Right hindlimb (tissue), 1 donor: ENCODE measurements around the gene HAUS1.
"Not testable (repeated sequence)": the region's sequence is repeated elsewhere in the genome, so short reads cannot be mapped to it uniquely, and the experiment has no call there.

Source experiments
- DNase-seq: peaks from one replicate; pipeline ENCODE4 v3.0.0-alpha.2; 2018

Gene HAUS1

DNA sequence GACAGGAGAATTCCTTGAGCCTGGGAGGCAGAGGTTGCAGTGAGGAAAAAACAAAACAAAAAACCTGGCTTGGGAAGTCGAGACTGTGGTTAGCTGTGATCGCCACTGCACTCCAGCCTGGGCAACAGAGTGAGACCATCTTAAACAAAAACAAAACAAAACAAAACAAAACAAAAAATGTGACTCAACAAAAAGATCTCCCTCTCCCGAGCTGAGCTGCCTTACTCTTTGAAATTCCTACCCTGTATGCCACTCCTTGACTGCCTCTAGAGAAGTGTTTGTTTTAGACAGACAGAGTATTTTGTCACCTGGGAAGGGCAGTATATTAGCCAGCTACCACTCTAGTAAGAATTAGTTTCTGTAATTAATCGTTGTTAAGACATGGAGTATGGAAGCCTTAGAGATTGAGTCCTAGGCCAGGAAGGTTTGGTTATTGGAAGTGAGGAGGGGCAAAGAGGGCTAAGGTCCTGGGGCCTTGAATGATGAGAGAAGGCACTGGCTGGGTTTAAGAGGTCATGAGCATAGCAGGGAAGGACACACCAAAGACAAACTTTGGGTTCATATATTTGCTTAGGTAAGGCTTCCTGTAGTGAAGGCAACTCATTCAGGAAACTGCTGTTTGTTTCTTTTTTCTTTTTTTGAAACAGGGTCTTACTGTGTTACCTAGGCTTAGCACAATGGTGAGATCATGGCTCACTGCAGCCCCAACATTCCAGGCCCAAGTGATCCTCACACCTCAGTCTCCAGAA, 56.0 kb downstream of the HAUS1 start:
- DNase-seq, result no peak

DNA sequence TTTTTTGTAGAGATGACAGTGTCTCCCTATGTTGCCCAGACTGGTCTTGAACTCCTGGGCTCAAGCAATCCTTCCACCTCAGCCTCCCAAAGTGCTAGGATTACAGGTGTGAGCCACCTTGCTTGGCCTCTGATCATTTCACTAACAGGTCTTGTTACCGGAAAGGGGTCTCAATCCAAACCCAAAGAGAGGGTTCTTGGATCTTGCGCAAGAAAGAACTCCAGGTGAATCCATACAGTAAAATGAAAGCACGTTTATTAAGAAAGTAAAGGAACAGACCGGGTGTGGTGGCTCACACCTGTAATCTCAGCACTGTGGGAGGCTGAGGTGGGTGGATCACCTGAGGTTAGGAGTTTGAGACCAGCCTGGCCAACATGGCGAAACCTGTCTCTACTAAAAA, 56.7 kb downstream of the HAUS1 start:
- not testable (repeated sequence) for DNase-seq

DNA sequence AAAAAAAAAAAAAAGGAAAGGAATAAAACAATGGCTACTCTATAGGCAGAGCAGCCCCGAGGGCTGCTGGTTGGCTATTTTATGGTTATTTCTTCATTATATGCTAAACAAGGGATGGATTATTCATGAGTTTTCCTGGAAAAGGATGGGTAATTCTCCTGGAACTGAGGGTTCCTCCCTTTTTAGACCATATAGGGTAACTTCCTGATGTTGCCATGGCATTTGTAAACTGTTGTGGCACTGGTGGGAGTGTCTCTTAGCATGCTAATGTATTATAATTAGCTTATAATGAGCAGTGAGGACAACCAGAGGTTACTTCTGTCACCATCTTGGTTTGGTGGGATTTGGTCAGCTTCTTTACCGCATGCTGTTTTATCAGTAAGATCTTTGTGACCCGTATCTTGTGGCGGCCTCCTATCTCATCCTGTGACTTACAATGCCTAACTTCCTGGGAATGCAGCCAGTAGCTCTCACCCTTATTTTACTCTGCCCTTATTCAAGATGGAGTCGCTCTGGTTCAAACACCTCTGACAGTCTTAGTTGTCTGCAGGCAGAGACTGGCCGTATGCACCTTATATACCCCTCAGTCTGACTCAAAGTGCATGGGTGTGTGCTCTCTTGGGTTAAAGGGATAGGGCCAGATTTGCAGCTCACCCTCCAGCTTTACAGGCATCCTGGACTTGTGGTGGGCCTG, 57.7 kb downstream of the HAUS1 start:
- no peak for DNase-seq

DNA sequence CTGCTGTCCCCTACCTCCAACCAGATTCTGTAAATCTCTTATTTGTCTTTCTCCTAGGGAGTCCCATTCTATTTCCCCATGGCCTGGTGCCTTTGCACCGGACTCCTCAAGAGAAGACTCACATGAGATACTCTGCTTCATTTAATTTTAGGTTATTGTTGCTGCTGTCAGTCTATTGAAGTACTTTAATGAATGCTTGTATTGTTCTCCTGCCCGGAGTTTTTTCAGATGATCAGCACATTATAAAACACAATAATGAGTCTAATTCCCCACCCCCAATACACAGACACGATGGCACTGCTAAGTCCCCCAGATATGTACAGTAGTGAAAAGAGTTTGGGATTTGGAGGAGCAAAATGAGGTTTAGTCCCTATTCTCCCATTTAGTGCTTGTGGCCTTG, 58.9 kb downstream of the HAUS1 start:
- no peak for DNase-seq

DNA sequence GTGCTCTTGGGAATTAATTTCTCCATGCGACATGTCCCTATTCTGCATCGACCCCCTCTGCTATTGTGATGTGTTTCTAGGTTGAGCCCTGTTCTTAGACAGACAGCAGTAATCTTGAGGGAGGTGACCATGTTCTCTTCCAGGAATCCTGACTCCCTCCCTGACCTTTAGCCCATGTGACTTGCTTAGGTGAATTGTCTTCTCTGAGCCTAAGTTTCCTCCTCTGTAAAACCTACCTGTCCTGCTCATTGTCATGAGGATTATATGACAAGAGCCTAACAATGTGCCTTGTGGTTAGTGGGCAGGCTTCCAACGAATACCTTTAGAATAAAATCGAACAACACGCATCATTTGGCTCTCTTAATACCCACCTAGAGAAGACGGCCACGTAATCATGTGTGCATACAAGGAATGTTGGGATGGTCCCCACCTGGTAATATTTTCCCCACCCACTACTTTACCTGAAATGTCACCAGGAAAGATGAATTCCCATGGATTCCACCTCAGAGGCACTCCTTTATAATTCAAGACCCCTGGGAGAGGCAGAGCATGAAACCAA, 59.8 kb downstream of the HAUS1 start:
- no peak for DNase-seq

DNA sequence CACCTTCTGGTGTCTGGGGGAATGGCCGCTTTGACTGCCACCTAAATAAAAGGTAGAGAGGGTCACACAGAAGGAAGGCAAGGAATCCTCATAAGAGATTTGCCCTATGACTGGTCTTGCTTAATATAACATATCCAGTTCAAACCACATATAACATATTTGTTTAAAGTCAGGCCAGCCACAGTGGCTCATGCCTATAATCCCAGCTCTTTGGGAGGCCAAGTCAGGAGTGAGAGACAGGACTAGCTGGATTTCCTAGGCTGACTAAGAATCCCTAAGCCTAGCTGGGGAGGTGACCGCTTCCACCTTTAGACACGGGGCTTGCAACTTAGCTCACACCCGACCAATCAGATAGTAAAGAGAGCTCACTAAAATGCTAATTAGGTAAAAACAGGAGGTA, 60.3 kb downstream of the HAUS1 start:
- DNase-seq, result not testable (repeated sequence)

DNA sequence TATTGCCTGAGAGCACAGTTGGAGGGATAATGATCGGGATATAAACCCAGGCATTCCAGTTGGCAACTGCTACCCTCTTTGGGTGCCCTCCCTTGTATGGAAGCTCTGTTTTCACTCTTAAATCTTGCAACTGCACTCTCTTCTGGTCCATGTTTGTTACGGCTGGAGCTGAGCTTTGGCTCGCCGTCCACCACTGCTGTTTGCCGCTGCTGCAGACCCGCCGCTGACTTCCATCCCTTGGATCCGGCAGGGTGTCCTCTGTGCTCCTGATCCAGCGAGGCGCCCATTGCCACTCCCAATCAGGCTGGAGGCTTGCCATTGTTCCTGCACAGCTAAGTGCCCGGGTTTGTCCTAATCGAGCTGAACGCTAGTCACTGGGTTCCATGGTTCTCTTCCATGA, 60.7 kb downstream of the HAUS1 start:
- DNase-seq, result no peak

DNA sequence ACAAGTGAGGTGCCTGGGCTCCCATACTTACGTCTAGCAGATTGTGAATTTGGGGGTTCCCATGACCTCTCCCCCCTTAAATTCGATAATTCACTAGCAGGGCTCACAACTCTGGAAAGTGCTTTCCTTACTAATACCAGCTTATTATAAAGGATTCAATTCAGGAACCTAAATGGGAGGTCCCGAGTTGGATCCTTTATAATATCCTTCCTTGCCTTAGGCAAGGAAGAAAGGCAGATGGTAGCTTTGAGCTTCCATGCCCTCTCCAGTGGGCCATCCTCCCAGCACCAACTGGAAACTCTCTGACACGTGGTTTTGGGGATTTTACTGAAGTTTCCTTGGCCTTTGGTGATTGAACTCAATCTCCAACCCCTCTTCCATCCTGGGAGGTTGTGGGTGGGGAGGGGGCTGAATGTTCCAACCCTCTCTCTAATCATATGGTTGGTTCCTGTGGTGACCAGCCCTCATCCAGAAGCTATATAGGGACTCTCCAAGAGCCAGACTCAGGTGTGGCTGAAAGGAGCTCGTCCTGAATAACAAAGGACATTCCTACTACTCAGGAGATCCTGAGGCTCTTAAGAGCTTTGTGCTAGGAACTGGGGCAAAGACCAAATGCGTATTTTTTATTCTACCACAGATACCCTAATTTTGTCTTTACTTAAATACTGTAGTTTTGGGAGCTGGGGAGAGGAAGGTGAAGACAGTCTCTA, 62.2 kb downstream of the HAUS1 start:
- no peak for DNase-seq

DNA sequence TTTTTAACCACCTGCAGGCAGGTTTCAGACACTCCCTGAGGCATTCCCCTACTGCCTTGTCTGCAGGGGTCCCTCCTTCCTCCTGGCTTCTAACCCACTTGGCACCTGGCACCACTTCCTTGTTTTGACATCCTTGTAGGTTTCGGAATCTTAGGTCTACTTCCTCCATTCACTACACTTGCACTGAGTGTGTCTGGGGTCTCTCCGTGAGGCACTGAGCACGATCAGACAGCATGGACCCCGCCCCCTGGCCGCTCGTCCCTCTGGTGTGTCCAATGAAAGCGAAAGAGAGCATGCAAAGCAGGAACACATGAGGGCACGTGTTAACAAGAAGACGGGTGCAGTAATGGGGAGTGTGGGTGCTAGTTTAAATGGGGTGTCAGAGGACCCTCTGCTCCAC, 63.8 kb downstream of the HAUS1 start:
- no peak for DNase-seq

DNA sequence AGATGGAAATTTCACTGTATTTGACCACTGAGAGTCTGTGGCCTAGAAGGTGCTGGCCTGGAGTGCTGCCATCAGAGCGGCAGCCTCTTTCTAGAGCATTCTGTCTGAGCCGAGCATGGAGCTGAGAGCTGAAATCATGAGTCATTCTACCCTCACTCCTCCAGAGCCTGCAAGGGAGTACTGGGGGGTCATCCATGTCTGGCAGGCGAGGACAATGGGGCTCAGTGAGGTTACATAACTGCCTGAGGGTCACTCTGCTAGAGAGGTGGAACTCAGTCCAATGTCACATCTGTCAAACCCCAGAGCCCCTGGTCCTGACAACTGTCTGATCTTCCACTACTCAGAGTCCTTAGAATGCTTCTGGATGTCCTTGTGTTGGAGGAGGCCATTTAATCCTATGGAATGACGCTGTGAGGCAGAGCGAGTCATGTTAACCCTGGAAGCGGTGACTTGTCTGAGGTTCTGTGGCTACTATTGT, 65.3 kb downstream of the HAUS1 start:
- no peak for DNase-seq

DNA sequence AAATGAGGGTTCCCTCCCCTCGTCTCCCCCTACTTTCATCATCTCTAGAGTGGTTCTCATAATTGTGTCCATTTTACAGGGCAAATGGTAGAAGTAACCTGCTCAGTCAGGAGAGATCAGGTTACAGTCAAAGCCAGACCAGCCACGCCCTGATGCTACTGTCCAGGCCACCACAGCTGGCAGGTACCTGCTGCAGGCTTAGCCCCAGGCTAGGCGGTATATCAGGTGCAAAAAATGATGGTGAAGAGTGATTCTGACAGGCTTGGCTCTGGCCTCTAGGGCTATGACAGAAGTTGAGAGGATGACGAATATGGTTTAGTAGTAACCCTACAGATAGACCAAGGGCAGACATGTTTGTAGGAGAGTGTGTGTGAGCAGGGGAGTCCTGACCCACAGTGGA, 67.1 kb downstream of the HAUS1 start:
- DNase-seq, result no peak

DNA sequence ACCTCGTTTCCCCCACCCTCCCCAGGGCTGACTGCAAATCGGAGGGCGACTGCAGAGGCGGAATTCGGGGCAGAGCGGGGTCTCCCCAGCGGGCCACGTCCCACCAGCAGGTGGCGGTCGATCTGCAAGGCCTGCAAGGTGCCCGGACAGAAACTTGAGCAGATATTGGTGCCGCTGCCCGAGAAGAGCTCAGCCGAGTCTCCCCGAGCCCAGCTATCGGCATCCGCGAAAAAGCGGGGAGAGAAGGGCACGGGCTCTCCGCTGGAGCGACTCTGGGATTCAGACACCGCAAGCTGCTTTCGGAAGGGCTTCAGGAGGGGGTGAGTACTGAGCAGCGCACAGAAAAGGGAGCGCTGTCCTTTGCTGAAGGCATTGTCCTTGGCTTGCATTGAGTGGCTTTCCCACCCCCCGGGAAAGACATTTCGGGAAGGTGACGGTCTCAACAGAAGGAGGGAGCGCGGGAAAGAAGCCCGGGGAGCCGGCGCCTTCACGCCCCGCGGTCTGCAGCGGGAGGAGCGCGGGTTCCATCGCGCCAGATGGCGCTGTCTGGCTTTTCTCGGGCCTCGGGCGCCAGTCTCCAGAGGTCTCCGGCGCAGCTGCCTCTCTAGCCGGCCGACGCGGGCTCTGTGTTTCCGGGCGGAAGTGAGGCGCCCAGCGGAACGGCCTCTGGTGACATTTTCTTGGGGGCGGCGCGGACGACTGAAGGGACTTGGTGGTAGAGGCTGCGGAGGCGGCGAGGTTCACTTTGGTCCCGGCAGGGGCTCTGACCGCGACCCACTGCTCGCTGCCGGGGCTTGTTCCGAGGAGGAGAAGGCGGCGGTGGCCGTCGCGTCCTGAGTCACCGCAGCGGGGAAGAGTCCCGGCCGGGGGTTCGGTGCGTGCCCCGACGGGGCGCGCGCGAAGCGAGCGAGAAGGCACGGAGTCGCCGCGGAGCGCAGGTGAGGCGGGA, 69.5 kb downstream of the HAUS1 start:
- DNase-seq, result peak; percentile 96

DNA sequence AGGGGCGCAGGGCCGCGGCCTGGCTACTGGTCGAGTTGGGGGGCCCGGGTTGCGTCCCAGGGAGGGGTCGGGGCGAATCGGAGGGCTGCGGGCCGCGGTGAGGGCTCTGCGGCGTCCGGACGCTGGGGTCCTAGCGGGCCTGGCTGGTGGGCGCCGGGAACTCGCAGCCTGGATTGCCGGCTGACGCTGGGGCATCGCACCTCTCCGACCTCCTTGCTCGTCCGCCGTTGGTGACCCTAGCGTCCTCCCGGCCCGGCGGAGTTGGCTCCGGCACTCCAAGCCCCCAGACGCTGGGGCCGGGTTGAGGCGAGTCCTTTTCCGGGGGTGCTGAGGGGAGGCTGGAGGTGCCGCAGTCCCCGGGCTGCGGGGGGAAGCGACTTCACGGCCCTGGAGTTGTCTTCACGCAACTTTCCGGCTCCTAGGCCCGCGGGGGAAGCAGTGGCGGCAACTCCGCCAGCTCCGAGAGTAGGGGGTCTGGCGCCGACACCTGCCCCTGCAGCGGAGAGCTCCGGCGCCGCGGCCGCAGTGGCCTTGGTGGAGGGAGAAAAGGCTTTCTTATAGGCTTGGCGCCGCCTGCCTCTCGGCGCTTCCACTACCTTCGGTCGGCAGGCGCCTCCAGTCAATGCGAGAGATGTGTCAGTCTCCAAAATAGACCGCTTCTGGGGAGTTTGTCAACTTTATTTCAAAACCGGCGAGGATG, 70.3 kb downstream of the HAUS1 start:
- DNase-seq, result peak; percentile 48

DNA sequence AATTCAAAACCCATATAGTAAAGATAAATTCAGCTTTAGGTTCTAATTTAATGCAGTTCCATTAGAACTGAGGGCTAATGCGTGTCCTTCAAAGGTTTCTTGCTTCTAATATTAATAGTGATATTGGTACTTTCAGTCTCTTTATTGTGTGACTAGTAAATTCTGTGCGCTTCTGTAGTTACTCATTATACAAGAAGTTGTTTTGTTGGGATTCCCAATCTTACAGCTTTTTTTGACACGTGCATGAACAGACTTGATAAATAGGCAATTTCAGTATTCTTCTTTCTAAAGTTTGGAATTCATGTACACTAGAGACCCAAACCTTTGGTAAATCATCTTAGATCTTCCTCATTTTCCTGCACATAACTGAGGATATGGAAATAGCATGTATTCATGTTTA, 71.8 kb downstream of the HAUS1 start:
- no peak for DNase-seq
